HG02885 (cell line): ENCODE measurements around the gene LIX1.
"Not testable (repeated sequence)": the region's sequence is repeated elsewhere in the genome, so short reads cannot be mapped to it uniquely, and the experiment has no call there.

Experiments
- ATAC-seq: cut with Tn5 transposase; IDR thresholded peaks from one replicate; pipeline ENCODE4 v1.9.1; 2021; ENCODE audit warnings: mild to moderate bottlenecking; ENCODE audit not compliant: unreplicated experiment, poor library complexity

LIX1 gene

DNA sequence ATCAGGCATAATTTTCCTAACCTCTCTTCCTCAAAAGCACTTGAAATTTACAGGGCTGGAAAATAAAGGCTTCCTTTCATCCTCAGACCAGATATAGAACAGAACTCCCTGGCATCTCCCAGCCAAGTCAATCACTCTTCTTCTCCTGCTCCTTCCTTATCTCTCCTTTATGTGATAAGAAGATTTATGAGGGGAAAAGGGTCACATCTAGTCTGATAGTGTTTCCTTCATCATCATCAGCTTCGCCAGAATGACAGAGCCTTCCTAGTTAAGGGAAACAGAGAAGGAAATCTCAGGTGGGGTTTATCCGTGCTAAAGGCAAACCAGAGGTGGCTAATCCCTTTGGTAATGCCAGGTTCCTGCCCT is 36.2 kb downstream of the LIX1 start:
- no peak for ATAC-seq

DNA sequence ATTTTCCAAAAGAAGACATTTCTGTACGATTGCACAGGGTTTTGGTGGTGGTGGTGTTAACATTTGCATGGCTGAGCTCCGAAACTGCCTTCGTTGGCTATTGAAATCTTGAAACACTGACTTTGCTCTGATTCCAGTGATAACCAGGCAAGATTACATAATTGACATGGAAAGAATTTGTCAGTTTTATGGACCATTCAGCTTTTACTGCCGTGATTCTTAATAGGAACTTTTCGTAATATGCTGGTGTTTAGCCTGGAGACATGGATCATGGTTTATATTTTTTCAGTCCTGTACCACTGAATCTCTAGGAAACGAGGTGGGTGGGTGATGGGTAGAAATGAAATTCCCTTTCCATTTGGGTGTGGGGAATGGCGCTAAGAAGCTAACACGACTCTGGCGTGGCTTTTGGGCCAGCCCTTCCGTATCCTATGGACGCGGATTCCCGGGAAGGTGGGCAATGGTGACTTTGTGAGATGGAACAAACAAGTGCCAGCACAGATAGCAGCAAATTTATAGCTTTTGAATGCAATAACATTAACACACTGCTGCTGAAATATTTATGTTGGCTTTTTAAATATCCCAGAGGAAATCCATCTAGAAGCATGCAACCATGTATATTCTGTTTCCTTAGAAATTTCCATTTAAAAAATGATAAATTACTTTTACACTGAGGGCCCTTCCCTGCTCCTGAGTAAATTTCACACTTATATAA is 36.8 kb downstream of the LIX1 start:
- ATAC-seq = no peak

- no peak for ATAC-seq
Observed at GRCh38 chr5:97102010-97102470, 40.4 kb downstream of the LIX1 start.

DNA sequence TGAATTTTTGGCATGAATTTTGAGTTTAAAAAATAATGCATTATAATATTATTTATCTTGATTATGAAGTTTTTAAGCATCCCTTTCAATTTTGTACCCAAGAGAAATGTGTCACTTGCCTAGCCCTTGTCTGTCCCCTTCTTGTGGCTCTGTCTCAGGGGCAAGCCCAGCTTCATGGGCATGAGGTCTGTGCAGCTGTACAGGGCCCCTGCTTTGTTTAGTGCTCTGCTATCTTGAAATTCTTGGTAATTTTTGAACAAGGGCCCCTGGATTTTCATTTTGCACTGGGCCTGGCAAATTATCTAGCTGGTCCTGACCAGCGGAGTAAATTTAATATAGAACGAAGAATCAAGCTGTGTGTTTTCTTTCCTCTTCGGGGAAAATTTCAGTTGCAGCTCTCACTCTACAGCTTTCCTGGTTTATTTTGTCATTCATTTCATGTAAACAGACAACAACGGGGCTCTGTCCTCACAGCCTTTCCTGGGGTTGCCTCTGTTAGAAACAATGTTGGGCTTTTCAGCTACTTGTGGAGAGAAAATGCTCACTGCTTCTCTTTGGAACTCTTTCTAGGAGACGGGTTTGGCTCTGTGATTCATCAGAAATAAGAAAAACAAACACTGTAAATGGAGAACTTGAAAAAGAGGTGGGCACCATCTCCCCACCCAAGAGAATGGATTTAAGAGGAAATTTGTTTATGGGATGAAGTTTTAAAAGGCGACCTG is 41.1 kb downstream of the LIX1 start:
- ATAC-seq = no peak

DNA sequence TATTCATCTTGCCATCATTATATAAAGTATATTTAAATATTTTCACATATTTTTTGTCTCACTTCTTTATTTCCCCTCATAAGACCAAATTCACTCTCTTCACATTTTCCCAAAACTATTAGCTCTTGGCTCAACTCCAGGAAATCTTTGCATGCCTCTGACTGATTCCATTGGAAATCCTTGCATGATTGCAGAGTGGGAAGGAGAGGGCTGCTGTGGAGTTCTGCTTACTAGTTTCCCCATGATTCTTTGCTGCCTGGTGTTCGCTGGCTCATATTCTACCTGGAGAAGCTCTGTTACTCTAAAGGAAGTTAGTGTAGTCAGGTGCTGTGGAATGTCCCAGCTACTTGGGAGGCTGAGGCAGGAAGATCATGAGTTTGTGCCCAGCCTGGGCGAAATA is 41.9 kb downstream of the LIX1 start:
- no peak for ATAC-seq

DNA sequence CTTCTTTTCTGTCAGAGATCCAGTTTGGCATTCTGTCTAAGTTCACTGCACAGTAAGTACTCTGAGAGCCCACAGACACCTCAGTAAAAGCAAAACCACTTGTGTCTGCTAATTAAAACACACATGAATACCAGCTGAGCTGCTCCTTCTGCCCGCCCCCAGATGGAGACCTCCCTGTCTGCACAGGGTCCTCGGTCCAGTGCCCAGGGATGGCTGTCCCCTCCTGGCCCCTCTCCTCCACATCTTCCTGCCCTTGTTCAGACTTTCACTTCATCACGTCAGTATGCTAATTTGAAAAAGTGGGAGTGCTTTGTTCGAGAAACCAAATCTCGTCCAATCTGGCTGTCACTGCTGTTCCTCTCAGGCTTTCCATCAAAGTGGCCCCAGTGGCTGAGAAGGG is 43.5 kb downstream of the LIX1 start:
- ATAC-seq = peak; percentile 37

- ATAC-seq = no peak
Observed at GRCh38 chr5:97097326-97098230, 44.8 kb downstream of the LIX1 start.

DNA sequence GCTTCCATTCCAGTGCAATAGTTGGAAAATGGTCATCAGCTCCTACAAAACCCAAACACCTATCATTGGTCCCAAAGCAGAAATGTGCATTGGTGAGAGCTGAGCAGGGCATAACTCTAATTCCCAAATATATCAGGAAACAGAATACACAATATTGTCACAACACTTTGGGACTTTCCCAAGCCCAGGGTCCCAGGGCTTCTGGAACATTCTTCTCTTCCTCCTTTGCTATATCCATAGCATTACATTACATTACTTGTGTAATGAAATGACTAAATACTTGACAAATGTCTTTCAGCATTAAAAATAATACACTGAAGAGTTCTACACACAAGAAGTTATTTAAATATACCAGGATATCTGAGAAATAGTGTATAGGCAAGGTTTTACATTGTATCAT is 45.6 kb downstream of the LIX1 start:
- no peak for ATAC-seq

DNA sequence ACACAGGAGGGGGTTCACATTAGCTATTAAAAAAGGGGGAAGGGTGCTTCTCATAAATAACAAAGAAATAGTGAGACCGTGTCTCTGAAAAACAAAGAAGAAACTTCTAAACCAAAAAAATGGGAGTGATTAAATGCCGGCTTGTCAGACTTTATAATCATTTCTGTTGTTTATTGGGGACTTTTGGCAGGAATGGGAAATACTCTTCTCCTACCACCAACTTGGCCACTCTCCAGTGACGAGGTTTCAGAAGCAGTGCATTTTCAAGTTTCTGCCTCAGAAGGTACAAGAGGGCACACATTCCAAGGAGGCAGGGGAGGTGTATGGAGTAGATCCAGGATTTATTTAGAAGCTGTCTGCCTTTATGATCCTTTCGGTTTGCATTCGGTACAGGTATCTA is 46.2 kb downstream of the LIX1 start:
- no peak for ATAC-seq

DNA sequence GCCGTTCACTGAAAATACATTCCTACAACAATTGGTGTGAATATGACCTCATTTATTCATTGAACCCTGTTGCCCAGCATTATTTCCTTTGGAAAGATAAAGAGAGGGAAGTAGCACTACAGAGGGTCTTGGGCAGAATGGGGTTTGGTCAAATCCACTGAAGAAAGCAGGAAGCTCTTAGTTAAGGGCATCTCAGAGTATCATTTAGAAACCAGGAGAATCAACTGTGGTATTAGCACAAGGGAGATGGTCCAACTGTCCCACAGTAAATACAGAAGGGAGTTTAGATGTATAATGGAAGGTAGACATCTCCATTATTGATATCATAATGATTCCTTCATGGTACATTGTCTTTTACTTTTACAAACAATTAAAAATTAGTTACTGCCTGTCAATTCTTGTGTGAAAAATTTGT is 47.1 kb downstream of the LIX1 start:
- ATAC-seq = peak; percentile 38

- ATAC-seq = peak; percentile 96
Observed at GRCh38 chr5:97094579-97095317, 47.7 kb downstream of the LIX1 start.

- ATAC-seq = no peak
Observed at GRCh38 chr5:97093193-97093592, 49.2 kb downstream of the LIX1 start.

GRCh38 chr5:97090944-97091343 is 51.5 kb downstream of the LIX1 start:
- ATAC-seq = no peak

GRCh38 chr5:97089149-97089801 is 53.1 kb downstream of the LIX1 start:
- ATAC-seq = no peak

GRCh38 chr5:97088774-97089148 is 53.6 kb downstream of the LIX1 start:
- ATAC-seq = no peak

- ATAC-seq = no peak
Observed at GRCh38 chr5:97087138-97087537, 55.3 kb downstream of the LIX1 start.

DNA sequence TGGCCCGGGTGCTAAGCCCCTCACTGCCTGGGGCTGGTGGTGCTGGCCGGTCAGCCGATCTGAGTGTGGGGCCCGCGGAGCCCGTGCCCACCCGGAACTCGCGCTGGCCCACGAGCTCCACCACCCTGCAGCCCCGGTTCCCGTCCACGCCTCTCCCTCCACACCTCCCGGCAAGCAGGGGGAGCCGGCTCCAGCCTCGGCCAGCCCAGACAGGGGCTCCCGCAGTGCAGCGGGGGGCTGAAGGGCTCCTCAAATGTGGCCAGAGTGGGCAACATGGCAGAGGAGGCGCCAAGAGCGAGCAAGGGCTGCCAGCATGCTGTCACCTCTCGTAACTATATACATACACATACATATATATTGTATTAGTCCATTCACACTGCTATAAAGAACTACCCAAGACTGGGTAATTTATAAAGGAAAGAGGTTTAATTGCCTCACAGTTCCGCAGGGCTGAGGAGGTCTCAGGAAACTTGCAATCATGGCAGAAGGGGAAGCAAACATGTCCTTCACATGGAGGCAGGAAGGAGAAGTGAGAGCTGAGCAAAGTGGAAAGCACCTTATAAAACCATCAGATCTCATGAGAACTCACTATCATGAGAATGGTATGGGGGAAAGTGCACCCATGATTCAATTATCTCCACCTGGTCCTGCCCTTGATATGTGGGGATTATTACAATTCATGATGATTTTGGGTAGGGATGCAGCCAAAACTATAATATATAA is 56.8 kb downstream of the LIX1 start:
- ATAC-seq = no peak

DNA sequence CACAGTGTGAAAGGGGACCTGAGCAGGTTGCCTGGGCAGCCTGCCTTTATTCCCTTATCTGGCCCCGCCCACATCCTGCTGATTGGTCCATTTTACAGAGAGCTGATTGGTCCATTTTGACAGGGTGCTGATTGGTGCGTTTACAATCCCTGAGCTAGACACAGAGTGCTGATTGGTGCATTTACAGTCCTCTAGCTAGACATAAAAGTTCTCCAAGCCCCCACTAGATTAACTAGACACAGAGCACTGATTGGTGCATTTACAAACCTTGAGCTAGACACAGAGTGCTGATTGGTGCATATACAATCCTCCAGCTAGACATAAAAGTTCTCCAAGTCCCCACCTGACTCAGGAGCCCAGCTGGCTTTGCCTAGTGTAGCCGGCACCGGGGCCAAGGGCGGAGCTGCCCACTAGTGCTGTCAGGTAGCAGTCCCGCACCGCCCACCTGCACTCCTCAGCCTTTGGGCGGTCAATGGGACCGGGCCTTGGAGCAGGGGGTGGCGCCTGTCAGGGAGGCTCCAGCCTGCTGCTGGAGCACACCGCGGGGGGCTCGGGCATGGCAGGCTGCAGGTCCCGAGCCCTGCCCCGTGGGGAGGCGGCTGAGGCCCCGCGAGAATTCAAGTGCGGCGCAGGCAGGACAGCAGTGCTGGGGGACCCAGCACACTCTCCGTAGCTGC is 57.5 kb downstream of the LIX1 start:
- not testable (repeated sequence) for ATAC-seq
